Activated T-cell treated with anti-CD3 and anti-CD28 coated beads, Interleukin-2, amount 50 U/mL, for 24 hours (primary cell): ENCODE measurements around the gene ATF6B.

ENCODE experiments used
- DNase-seq: peaks from one replicate; pipeline ENCODE4 v3.0.0-alpha.2; 2020
- H3K27ac Mint-ChIP-seq: 2 replicates; pipeline ENCODE4 v1.8.0; 2020; ENCODE audit warnings: mild to moderate bottlenecking, mixed read lengths
- H3K27me3 Mint-ChIP-seq: 2 replicates; pipeline ENCODE4 v1.8.0; 2020; ENCODE audit warnings: mixed read lengths
- H3K36me3 Mint-ChIP-seq: 2 replicates; pipeline ENCODE4 v1.8.0; 2020; ENCODE audit warnings: low read depth, mixed read lengths
- H3K4me1 Mint-ChIP-seq: 2 replicates; pipeline ENCODE4 v1.8.0; 2020; ENCODE audit warnings: low read depth, mixed read lengths
- H3K4me3 Mint-ChIP-seq: 2 replicates; pipeline ENCODE4 v1.8.0; 2020; ENCODE audit warnings: mild to moderate bottlenecking, moderate library complexity, mixed read lengths
- H3K9me3 Mint-ChIP-seq: 2 replicates; pipeline ENCODE4 v1.8.0; 2020; ENCODE audit warnings: mixed read lengths

The ATF6B gene

GRCh38 chr6:32127717-32128592 is at the start of gene ATF6B:
ATF6B (minus strand) TSS chr6:32128246; CDS start chr6:32128207, 39 bp downstream.
- Mint-ChIP-seq H3K9me3 (no peaks in the 10 kb centered on the region), H3K36me3 (peaks cover 50% of the 10 kb centered on the region), H3K4me1 (peaks cover 49% of the 10 kb centered on the region), H3K4me3 (peak within 1 kb of the TSS; percentile 100), H3K27me3 (no peaks in the 10 kb centered on the region), H3K27ac (peak within 1 kb of the TSS; percentile 99)
- peak; percentile 91 for DNase-seq

GRCh38 chr6:32177183-32177787 is 49.2 kb upstream of the ATF6B start:
- Mint-ChIP-seq H3K36me3 (peaks cover 41% of the 10 kb centered on the region), H3K9me3 (no peaks in the 10 kb centered on the region), H3K4me1 (peaks cover 76% of the 10 kb centered on the region), H3K27ac (peak overlapping the region; percentile 99), H3K27me3 (no peaks in the 10 kb centered on the region), H3K4me3 (peak overlapping the region; percentile 94)
- DNase-seq: no peak

GRCh38 chr6:32176476-32177182 is 48.6 kb upstream of the ATF6B start:
- no peak for DNase-seq
- Mint-ChIP-seq H3K36me3 (peaks cover 35% of the 10 kb centered on the region), H3K4me1 (peaks cover 73% of the 10 kb centered on the region), H3K4me3 (peak overlapping the region; percentile 94), H3K9me3 (no peaks in the 10 kb centered on the region), H3K27ac (peak overlapping the region; percentile 99), H3K27me3 (no peaks in the 10 kb centered on the region)

- peak; percentile 99 for DNase-seq
- Mint-ChIP-seq H3K4me1 (peaks cover 71% of the 10 kb centered on the region), H3K4me3 (peak within 1 kb of the TSS; percentile 94), H3K27me3 (no peaks in the 10 kb centered on the region), H3K27ac (peak within 1 kb of the TSS; percentile 99), H3K9me3 (no peaks in the 10 kb centered on the region), H3K36me3 (peaks cover 31% of the 10 kb centered on the region)
Observed at GRCh38 chr6:32175711-32176475, 47.8 kb upstream of the ATF6B start, which contains the start of gene AGPAT1. AGPAT1 (minus strand) TSS chr6:32176084; CDS start chr6:32171496, 4,588 bp downstream.

- Mint-ChIP-seq H3K27me3 (no peaks in the 10 kb centered on the region), H3K9me3 (no peaks in the 10 kb centered on the region), H3K4me3 (peak overlapping the region; percentile 94), H3K4me1 (peaks cover 65% of the 10 kb centered on the region), H3K36me3 (peaks cover 31% of the 10 kb centered on the region), H3K27ac (peak overlapping the region; percentile 99)
- no peak for DNase-seq
Observed at GRCh38 chr6:32175322-32175710, 47.3 kb upstream of the ATF6B start.

- no peaks in the 10 kb centered on the region for H3K27me3 Mint-ChIP-seq
- no peaks in the 10 kb centered on the region for H3K9me3 Mint-ChIP-seq
- H3K4me3 Mint-ChIP-seq: peak overlapping the region; percentile 94
- no peak overlapping the region for H3K27ac Mint-ChIP-seq
- peaks cover 56% of the 10 kb centered on the region for H3K4me1 Mint-ChIP-seq
- H3K36me3 Mint-ChIP-seq: peaks cover 31% of the 10 kb centered on the region
- DNase-seq: no peak
Observed at GRCh38 chr6:32174416-32174815, 46.4 kb upstream of the ATF6B start.

GRCh38 chr6:32173051-32173727 is 45.1 kb upstream of the ATF6B start:
- H3K27ac Mint-ChIP-seq: peak overlapping the region; percentile 20
- peaks cover 47% of the 10 kb centered on the region for H3K4me1 Mint-ChIP-seq
- no peaks in the 10 kb centered on the region for H3K27me3 Mint-ChIP-seq
- peaks cover 31% of the 10 kb centered on the region for H3K36me3 Mint-ChIP-seq
- no peak overlapping the region for H3K4me3 Mint-ChIP-seq
- DNase-seq: no peak
- H3K9me3 Mint-ChIP-seq: no peaks in the 10 kb centered on the region

- peaks cover 48% of the 10 kb centered on the region for H3K36me3 Mint-ChIP-seq
- H3K27ac Mint-ChIP-seq: no peak overlapping the region
- peak; percentile 15 for DNase-seq
- H3K4me3 Mint-ChIP-seq: no peak overlapping the region
- H3K9me3 Mint-ChIP-seq: no peaks in the 10 kb centered on the region
- peaks cover 33% of the 10 kb centered on the region for H3K4me1 Mint-ChIP-seq
- H3K27me3 Mint-ChIP-seq: no peaks in the 10 kb centered on the region
Observed at GRCh38 chr6:32171234-32171633, 43.2 kb upstream of the ATF6B start.

GRCh38 chr6:32170294-32170693 is 42.2 kb upstream of the ATF6B start:
- no peak overlapping the region for H3K4me3 Mint-ChIP-seq

GRCh38 chr6:32168807-32169591 is 41.0 kb upstream of the ATF6B start:
- DNase-seq: no peak
- Mint-ChIP-seq H3K4me1 (peaks cover 18% of the 10 kb centered on the region), H3K27me3 (no peaks in the 10 kb centered on the region), H3K9me3 (no peaks in the 10 kb centered on the region), H3K36me3 (peaks cover 60% of the 10 kb centered on the region), H3K4me3 (no peak overlapping the region), H3K27ac (no peak overlapping the region)

More at GRCh38 chr6:32170294-32170693, 42.2 kb upstream of the ATF6B start:
- Mint-ChIP-seq H3K9me3 (no peaks in the 10 kb centered on the region), H3K4me1 (peaks cover 30% of the 10 kb centered on the region), H3K36me3 (peaks cover 56% of the 10 kb centered on the region), H3K27ac (no peak overlapping the region), H3K27me3 (no peaks in the 10 kb centered on the region)
- DNase-seq: peak; percentile 19

- peaks cover 11% of the 10 kb centered on the region for H3K4me1 Mint-ChIP-seq
- H3K4me3 Mint-ChIP-seq: no peak overlapping the region
- H3K36me3 Mint-ChIP-seq: peaks cover 63% of the 10 kb centered on the region
- H3K9me3 Mint-ChIP-seq: no peaks in the 10 kb centered on the region
- peak overlapping the region; percentile 23 for H3K27ac Mint-ChIP-seq
- no peaks in the 10 kb centered on the region for H3K27me3 Mint-ChIP-seq
- peak; percentile 14 for DNase-seq
Observed at GRCh38 chr6:32168350-32168749, 40.3 kb upstream of the ATF6B start.

GRCh38 chr6:32167761-32168262 is 39.8 kb upstream of the ATF6B start:
- Mint-ChIP-seq H3K27ac (peak overlapping the region; percentile 45), H3K27me3 (no peaks in the 10 kb centered on the region), H3K9me3 (no peaks in the 10 kb centered on the region), H3K4me3 (no peak overlapping the region), H3K4me1 (peaks cover 6% of the 10 kb centered on the region), H3K36me3 (peaks cover 68% of the 10 kb centered on the region)
- DNase-seq: no peak
